AML-193 (cell line): Measurements from ENCODE around the gene EIF3A.
"Not testable (repeated sequence)": the region's sequence is repeated elsewhere in the genome, so short reads cannot be mapped to it uniquely, and the experiment has no call there.

ENCODE experiments used
- DNase-seq, 2 experiments: peaks; one replicate each; lab custom pipeline; 2025; lab: John Stamatoyannopoulos, UW

The EIF3A gene

DNA sequence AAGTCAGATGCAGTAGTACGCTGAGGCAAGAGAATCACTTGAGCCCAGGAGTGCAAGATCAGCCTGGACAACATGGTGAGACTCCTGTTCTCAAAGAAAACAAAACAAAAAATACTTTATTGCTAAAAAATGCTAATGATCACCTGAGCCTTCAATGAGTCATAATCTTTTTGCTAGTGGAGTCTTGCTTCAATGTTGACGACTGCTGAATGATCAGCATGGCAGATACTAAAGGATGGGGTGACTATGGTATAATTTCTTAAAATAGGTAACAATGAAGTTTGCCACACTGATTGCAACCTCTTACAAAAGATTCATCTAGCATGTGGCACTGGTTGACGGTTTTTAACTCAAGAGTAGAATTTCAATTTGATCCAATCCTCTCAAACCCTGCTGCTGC is 28.8 kb downstream of the EIF3A start:
- no peak for DNase-seq

DNA sequence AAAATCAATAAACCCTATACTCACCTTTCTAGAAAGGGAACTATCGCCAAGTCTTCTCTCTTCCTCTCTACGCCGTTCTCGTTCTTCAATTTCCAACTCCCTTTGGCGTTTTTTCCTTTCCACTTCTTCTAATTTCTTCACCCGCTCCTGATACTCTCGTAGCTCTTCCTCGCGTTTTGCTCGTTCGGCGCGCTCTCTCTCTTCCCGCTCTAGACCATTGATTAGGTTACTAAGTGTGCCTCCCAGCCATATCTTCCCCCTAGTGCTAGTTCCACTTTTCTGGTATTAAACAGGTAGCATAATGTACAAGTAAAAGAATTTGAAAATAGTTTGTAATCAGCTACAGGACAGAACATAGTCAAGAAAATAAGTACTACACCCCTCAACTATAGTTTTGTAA is 30.8 kb downstream of the EIF3A start:
- DNase-seq = no peak

DNA sequence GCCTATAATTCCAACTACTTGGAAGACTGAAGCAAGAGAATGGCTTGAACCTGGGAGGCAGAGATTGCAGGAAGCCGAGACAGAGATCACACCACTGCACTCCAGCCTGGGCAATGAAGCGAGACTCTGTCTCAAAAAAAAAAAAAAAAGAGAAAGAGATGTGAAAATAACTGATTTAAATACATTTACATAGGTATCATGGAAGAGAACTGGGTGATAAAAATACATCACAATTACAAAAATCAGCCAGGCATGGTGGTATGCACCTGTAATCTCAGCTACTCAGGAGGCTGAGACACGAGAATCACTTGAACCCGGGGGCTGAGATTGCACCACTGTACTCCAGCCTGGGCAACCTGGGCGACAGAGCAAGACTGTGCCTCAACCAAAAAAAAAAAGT is 31.3 kb downstream of the EIF3A start:
- DNase-seq = no peak

DNA sequence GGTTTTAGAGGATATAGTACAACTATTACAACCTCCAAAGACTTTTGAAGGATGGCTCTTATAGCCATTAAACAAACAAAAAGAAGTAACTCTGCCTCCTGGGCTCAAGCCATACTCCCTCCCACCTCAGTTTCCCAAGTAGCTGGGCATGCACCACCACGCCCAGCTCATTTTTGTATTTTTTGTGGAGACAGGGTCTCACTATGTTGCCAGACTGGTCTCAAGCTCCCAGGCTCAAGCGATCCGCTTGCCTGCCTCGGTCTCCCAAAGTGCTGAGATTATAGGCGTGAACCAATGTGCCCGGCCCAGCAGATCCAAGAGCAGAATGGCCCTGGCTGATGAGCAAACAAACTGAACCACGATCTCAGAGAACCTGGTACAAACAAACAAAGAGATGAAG is 35.1 kb downstream of the EIF3A start:
- no peak for DNase-seq

DNA sequence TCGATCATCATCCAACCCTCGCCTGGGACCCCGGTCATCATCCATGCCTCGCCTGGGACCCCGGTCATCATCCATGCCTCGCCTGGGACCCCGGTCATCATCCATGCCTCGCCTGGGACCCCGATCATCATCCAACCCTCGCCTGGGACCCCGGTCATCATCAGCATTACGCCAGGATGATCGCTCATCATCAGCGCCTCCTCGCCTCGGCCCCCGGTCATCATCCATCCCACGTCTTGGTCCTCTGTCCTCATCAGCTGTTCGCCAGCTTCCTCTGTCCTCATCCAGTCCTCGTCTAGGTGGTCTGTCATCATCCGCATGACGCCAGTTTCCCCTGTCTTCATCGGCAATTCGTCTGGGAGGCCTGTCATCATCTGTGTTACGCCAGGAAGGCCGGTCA is 38.4 kb downstream of the EIF3A start:
- DNase-seq = no peak

DNA sequence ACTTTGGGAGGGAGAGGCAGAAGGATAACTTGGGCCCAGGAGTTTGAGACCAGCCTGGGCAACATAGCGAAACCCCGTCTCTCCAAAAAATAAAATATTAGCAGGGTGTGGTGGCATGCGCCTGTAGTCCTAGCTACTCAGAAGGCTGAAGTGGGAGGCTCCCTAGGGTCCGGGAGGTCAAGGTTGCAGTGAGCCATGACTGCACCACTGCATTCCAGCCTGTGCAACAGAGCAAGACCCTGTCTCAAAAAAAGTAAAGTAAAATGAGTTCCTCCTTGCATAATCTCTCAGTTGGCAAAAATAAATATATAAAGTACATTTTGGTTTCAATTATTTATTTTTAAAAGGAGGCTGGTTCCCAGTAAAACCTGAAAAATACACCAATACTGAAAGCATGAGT is 39.3 kb downstream of the EIF3A start:
- no peak for DNase-seq

DNA sequence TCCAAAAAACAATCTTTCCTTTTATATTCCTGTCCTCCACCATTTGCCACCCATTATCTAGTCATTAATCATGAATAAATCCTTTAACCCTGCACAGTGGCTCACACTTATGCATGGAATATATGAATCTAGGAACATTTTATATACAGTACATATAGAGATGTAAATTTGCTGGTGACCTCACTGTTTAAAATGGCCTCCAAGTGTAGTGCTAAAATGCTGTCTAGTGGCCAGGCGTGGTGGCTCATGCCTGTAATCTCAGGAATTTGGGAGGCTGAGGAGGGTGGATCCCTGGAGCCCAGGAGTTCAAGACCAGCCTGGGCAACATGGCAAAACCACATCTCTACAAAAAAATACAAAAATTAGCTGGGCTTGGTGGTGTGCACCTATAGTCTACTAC is 41.5 kb downstream of the EIF3A start:
- DNase-seq = no peak

DNA sequence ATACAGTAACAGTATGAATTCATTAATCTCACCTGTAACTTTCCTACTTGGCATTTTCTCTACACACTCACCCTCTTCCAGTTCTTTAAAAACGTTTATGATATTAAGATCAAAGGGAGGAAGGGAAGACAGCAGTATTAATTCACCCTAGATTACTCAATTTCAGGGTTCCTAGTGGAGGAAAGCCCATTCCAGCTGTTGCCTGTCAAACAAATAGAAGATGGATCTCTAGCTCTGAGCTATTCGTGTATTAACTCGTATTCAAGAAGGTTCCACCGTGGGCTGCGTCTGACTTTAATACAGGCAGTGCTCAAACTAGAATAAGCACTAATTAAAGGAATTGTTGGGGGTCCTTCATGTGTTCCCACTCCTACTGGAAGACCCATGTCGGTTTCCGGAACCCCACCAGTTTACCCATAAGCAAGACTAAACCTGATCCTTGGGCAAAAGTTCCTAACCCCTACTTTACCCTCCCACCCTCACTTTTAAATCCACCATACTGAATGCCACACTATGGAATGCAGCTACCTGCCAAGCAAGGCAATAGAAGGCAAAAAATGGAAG is 49.0 kb downstream of the EIF3A start:
- no peak for DNase-seq

DNA sequence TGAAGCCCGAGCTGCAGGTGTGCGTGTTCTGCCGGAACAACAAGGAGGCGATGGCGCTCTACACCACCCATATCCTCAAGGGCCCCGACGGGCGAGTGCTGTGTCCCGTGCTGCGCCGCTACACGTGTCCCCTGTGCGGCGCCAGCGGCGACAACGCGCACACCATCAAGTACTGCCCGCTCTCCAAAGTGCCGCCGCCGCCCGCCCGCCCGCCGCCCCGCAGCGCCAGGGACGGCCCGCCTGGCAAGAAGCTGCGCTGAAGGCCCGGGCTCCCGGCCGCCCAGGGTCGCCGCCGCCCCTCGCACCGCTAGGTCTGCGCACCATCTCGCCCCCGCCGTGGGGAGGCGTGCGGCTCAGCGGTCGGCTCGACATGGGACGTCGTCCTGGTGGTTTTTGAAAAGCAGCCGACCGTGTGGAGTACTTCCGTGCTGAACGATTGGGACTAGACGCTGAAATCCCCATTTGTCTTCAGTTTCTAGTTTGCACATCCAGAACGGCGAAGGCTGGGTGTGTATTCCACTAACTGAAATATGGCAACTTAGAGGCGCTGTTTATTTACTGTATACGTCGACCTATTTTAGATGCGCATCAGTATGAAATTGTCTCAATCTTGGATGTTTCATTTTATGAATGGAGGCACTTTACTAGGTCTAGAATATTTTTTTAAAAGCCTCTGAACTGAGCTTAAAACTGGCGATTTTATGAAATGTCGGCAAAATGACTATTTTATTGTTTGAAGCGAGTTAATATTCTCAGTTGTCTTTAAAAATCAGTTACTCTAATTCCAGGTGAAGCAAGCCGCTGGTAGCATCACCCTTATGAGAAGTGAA is 50.0 kb downstream of the EIF3A start:
- DNase-seq = peak; percentile 29 to 32

DNA sequence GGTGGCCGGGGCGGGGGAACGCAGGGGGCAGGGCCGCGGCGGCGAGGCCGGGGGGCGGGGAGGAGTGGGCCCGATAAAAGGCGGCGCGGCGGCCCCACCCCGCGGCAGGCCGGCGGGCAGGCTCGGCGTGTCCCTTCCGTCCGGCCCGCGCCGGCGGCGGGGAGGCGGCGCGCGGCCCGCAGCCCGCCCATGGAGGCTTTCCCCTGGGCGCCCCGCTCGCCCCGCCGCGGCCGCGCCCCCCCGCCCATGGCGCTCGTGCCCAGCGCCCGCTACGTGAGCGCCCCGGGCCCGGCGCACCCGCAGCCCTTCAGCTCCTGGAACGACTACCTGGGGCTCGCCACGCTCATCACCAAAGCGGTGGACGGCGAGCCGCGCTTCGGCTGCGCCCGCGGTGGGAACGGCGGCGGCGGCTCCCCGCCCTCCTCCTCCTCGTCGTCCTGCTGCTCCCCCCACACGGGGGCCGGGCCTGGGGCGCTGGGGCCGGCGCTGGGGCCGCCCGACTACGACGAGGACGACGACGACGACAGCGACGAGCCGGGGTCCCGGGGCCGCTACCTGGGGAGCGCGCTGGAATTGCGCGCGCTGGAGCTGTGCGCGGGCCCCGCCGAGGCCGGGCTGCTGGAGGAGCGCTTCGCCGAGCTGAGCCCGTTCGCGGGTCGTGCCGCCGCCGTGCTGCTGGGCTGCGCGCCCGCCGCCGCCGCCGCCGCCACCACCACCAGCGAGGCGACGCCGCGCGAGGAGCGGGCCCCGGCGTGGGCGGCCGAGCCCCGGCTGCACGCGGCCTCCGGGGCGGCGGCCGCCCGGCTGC is 50.8 kb downstream of the EIF3A start, which contains the start of gene NANOS1:
TSS of gene NANOS1 (plus strand) at position 102 of the 808 bp plus-strand sequence. CDS start at position 190, 88 bp downstream.
- no peak for DNase-seq

DNA sequence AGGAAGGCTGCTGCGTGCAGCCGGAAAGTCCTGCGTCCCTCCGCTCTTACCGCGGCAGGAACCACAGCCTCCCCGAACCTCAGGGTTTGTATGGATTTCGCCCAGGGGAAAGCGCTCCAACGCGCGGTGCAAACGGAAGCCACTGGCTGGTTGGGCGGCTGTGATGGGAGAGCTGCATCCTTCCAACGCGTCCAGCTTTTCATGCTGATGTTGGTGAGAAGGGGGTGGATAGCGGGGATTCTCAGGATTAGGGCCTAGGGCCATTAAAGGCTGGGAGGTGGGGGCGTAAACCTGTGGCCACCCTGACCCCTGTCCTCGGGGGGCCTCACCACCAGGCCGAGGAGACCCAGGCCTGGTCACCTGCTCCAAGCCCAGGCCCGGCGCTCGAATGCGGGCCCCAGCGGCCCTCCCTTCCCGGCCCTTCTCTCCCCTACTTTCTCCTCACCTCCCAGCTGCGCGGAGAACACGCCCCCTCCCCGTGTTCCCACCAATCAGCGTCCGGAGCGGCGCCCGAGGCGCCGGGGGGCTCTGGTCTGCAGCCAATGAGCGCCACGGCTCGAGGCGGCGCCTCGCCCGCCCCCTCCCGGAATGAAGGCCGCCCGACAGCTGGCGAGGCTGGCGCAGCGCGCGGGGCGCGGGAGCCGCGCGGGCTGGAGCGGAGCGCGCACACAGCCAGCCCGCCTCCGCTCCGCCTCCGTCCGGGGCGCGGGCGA is 51.6 kb downstream of the EIF3A start:
- DNase-seq = peak; percentile 54 to 59

DNA sequence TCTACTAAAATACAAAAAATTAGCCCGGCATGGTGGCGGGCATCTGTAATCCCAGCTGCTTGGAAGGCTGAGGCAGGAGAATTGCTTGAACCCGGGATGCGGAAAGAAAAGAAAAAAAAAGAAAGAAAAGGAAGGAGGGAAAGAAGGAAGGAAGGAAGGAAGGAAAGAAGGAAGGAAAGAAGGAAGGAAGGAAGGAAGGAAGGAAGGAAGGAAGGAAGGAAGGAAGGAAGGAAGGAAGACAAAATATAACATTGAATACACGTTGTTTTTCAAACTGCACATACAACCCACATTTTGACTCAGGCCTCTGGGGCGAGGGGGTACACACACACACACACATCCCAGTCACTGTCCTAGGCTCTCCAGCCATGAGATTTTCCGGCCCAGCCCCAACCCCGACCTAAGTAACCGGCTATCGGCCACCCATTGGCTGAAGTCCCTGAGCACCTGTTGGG is 52.1 kb downstream of the EIF3A start:
- DNase-seq = not testable (repeated sequence)

DNA sequence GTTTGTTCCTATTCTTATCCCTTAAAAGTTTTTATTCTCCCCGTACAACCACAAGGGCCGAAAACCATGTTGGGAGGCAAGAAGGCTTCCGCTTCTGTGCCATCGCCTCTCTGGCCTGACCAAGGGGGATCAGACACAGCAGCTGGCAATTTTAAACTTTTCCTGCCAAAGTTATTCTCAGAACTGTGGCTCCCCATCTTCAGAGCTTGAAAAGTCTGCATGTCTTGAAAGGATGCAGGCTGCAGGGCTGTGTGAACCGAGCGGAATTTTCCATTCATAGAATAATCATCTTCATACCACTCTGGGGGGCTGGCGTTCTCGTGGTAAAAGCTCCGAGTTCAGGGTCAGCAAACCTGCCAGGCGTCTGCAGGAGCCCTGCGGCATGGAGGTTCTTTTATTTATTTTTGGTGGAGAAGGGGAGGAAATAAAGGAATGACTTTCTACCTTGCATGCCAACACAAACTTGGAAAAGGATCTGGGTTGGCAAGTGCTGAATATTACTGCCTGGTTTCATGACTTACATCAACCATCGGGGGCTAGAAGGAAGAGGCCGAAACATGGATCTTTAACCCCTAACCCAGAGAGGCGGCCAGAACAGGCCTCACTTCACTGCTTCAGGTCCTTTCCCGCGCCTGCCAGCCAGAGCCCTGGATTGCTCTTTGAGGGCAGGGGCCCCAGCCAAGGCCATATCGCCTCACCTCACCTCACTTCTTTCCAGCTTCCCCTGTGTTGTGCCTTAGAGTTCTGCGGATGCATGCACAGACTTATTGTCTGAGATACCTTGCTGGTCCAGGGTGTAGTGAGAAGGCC is 54.1 kb downstream of the EIF3A start:
- no peak for DNase-seq

DNA sequence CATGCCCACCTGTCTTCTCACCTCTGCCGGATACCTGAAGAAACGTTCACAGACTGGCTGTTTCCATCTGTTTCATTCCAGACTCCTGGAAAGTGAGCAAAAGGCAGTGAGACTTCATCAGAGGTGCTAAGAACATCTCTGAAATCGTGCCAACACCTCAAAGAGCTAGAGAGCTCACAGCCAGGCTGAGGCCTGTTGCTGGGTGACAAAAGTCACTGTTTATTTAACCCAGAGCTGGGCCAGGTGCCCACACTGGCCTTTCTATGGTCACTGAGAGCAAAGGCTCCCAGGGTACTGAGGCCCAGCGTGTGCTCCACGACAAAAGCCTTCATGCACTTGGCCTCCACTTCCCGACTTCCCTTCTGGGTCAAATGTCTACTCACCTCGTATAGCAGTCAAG is 54.8 kb downstream of the EIF3A start:
- DNase-seq = no peak

DNA sequence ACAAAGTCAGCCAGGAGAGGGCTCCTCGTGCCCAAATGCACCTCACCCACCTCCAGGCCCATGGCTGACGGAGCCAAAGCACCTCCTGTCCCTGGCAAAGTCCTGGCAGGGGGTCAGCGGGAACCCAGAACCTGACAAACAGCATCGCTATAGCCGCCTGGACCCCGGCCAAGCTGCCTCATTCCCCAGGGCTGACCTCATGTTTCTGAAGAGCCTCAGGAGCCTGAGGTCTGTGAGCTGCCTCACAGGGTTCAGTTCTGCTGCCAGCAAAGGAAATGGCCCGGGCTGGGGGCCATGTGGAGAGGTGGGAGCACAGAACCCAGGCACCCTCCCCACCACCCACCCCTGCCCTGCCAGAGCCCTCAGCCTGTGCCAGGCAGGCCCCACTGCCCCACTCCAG is 55.3 kb downstream of the EIF3A start:
- no peak for DNase-seq

DNA sequence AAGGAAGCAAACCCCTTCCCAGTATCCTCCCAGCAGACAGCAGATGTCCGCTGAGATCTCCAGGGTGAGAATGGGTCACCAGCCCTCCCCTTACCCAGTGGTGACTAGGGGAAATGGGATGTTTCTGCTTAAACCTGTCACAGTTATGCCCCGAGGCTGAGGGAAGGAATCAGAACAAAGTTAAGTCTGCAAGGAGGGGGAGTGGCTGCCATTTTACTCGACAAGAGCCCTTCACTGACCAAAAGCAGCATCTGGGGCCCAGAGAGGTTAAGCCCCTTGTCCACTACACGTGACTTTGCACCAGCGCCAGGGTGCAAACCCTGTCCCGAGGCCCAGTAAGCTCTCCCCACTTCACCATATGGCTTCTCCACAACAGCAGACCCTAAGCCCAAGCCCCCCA is 55.7 kb downstream of the EIF3A start:
- no peak for DNase-seq

DNA sequence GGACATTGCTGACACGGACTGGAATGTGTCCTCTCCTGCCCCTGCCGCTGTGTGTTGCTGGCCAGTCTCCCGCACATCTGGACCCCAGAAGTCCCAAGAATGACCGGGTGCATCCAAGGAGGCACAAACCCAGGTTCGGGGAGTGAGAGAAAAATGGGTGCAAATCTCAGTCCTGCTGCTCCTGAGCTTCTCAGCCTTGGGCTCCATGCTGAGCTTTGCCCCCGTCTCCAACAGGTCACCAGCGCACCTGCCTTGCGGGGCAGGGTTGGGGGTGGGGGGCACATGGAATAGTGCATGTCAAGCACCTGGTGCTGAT is 57.1 kb downstream of the EIF3A start:
- no peak for DNase-seq

DNA sequence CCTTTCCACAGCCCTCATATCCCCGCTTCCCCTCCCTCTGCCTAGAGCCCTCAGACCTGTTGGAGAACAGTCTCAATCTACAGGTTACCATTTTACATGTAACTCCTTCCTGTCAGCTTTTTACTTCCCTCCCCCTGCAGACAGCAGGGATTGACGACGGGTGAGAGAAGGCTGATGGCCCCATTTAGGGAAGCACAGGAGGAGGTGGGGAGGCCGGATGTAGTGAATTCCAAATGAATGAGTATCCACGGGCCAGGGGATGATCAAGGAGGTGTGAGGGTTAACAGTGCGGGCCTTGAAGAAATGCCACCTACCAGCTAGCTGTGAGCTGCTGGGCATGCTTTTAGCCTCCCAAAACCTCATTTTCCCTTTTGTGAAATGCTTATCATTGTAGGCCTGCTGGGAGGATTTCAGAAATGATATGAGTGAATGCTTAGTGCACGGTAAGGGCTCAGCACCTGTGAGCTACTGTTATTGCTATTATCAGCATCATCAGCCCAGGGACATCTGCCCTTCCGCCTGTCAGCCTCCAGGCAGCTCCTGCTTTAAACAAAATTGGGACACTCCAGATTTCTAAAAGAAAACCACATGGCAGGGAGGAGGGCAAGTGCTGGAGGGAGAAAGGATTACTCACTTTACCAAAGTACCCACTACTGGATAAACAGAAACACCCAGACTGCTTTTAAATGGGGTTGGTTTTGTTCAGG is 57.6 kb downstream of the EIF3A start:
- DNase-seq = no peak

DNA sequence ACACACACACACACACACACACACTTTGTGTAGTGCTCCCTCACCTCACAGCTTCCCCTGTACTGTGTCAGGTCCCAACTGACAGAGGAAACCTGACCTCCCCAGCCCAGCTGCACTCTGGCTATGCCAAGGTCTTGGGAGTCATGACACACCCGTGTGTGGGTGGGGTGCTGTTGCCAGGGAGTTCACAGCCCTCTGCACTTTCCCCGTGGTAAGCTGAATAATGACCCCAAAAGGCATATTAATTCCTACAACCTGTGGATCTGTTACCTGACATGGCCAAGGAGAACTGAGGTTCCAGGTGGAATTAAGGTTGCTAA is 60.0 kb downstream of the EIF3A start:
- DNase-seq = no peak

DNA sequence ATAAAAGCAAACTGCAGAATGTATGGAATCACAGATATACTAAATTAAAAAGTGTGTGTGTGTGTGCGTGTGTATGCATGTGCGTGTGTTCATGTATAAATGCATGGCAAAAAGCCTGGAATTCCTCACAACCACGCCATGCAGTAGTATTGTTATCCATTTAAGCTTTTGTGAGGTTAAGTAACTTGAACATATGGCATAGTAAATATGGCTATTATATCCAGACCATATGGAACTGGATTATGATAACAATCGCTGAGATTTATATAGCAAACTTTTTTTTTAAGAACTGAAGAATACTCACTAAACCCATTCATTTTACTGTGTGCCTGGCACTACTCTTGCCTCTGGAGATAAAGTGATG is 73.4 kb downstream of the EIF3A start:
- DNase-seq = no peak
